ENCODE results near the gene GATM.
"Not testable (repeated sequence)": the region's sequence is repeated elsewhere in the genome, so short reads cannot be mapped to it uniquely, and the experiment has no call there.

Gene GATM

GRCh38 chr15:45354711-45355110 is 23.6 kb downstream of the GATM start:
- DNase-seq (ENCODE audit: low read depth in 2 of 2), result no peak

- no peak for DNase-seq (ENCODE audit: low read depth in 2 of 2)
Observed at GRCh38 chr15:45351227-45351626, 27.1 kb downstream of the GATM start.

DNA sequence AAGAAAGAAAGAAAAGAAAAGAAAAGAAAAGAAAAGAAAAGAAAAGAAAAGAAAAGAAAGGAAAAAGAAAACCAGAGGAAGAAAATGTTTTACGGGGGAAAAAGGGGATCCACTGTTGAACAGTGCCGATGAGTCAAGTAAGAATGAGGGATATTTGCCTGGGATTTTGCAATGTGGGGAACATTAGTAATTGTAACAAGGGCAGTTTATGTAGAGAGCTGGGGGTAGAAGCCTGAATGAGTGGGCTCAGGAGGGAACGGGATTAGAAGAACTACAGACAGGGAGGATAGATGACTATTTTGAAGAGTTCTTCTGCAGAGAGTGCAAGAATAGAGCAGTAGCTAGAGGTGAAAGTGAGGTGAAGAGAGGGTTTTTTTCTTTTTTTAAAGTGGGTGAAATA is 28.7 kb downstream of the GATM start:
- DNase-seq (ENCODE audit: low read depth in 2 of 2), result no peak

DNA sequence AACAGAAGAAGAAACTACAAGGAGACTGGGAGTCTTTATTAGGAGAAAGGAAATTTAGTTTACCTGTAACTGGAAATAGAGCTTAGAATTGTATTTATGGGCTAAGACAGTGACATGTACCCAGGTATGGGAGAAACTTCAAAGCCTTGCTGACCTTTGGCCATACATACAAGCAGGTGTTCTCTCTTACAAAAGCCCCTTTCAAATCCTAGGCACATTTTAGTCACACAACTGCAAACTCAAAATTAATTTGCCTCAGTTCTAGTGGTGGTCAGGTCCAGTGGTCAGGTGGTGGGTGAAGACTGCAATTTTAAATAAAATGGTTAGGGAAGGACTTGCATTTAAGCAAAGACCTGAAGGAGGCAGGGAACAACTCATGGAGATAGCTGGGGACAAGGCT is 30.4 kb downstream of the GATM start:
- no peak for DNase-seq (ENCODE audit: low read depth in 2 of 2)

GRCh38 chr15:45347033-45347432 is 31.3 kb downstream of the GATM start:
- no peak for DNase-seq (ENCODE audit: low read depth in 2 of 2)

DNA sequence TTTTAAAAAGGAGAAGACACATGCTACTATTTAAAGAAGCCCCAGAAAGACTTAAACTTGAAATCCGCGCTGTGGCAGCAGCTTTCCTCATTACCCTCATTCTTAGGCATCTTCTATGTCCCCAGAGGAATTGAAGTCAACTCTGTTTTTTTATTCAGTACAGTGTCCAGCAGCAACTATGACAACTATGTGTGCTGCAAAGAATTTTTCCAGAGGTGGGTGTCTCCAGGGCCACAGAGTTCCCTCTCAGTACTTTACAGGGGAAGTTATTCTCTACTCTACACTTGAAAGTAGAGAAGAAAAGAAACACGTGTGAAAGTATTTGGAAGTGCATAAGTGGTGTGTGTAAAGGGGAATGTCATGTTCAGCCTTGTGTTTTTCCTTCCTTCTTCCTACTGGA is 32.0 kb downstream of the GATM start:
- no peak for DNase-seq (ENCODE audit: low read depth in 2 of 2)

DNA sequence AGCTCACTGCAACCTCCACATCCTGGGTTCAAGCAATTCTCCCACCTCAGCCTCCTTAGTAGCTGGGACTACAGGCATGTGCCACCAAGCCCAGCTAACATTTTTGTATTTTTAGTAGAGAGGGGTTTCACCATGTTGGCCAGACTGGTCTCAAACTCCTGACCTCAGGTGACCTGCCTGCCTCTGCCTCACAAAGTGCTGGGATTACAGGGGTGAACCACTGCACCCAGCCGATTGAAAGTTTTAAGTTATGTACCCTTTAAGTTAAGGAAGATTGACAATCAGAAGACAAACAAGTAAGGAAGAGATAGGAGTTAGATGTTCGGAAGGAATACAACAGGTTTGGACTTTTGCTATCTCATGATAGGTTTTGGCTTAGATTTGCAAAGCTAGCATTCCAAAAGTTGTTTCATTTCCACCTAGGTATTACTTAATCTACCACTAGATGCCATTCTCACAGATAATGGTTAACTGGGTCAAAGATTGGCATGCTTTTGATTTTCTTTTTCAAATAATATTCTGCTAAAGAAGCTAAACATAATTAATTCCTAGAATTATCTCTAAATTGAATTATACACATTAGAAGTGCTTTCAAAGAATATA is 35.0 kb downstream of the GATM start:
- DNase-seq (ENCODE audit: low read depth in 2 of 2), result no peak

DNA sequence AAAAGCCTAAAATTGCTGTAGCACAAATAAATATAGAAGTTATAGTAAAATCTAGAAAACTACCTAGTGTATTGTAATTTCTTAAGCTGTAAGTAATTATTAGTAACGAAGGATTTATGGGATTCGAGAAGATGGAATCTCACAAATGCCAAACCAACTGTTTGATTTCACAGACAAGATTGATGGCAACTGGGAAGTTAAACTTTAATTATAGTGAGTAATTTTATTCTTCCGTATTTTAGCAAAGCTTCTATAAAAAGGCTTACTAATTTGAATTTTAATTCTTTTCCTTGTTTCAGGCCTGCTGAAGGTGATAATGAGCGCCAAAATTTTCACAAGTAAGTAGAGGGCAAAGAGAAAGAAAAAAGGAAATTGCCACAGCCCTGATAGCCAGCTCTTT is 36.6 kb downstream of the GATM start:
- DNase-seq (ENCODE audit: low read depth in 2 of 2), result no peak

GRCh38 chr15:45340429-45340828 is 37.9 kb downstream of the GATM start:
- DNase-seq (ENCODE audit: low read depth in 2 of 2), result no peak

DNA sequence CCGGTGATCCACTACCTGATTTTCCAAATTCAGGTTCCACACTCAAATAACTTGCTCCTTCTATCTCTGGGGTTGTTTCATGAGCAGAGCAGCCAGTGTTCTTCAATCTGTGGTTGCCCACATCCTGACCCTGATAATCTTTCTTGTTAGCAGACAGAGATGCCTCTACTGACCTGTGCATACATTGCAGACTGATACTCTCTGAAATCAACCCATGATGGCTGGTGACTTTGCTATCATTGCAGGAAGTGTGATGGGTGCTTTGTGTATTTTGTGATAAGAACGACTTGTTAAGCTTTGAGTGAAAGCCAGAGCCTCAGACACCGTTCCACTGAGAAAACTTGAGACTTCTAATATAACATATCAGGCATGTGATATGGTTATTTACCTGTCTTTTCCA is 39.9 kb downstream of the GATM start:
- no peak for DNase-seq (ENCODE audit: low read depth in 2 of 2)

DNA sequence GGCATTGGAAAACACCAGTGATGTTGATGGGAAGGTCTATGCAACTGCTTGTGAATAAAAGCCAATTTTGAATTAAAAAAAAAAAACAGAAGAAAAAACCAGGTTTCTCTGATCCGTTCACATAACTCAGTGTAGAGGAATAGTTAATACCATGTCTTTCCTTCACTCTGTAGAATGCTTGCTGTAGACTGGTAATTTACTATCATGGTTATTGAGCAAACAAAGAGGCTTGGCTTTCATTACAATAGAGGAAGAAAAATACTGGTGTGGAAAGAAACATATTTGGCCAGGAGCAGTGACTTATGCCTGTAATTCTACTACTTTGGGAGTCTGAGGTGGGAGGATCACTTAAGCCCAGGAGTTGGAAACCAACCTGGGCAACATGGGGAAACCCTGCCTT is 41.1 kb downstream of the GATM start:
- DNase-seq (ENCODE audit: low read depth in 2 of 2), result no peak

GRCh38 chr15:45333550-45333949 is 44.8 kb downstream of the GATM start:
- no peak for DNase-seq (ENCODE audit: low read depth in 2 of 2)

DNA sequence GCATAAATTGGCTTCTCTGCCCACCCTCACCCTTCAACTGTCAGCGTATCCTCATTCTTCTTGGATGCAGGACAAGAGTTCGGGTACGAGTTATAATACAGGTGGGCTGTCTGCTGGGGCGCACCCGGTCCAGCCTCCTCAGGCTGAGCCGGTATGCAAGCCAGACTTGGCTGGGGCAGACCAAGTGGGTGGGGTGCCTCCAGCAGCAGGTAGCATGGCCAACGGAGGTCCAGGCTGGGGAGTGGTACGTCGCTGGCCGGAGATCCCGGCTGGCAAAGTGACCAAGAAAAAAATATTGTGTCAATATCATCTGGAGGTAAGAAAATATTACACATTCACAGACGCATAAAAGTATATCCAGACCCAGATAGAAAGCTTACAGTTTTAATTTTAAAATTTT is 45.6 kb downstream of the GATM start:
- no peak for DNase-seq (ENCODE audit: low read depth in 2 of 2)

DNA sequence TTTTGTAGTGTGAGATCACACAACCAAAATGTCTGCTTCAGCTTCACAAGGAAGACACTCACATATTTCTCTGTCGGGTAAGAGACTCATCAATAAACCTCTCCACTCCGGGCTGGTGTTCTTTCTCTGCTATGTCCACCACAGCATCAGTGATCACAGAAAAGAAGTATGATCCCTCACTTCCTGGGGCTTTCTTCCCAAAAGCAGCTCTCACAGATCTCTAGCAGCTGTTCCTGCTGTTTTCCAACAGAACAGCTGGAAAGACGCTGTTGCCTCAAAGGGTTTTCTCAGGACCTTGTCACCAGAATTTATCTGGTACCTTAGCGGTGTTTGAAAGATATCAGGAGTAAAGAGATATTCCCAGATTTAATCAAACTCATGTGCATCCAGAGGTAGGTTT is 46.4 kb downstream of the GATM start:
- DNase-seq (ENCODE audit: low read depth in 2 of 2), result no peak

DNA sequence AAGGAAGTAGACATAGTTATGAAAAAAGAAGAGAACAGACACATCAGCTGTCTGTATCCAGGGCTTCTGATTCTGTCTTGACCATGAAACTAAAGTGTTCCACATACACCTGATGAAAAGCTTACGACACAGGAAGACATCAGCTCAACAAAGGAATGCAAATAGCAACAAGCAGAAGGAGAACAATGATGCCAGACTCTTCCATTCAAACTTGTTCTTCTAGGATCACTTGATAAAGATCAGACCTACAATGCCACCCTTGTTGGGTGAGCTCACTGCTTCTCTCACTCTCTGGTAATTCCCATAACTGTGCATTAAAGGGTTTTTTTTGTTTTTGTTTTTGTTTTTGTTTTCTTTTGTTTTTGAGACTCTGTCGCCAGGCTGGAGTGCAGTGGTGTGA is 49.7 kb downstream of the GATM start:
- no peak for DNase-seq (ENCODE audit: low read depth in 2 of 2)

DNA sequence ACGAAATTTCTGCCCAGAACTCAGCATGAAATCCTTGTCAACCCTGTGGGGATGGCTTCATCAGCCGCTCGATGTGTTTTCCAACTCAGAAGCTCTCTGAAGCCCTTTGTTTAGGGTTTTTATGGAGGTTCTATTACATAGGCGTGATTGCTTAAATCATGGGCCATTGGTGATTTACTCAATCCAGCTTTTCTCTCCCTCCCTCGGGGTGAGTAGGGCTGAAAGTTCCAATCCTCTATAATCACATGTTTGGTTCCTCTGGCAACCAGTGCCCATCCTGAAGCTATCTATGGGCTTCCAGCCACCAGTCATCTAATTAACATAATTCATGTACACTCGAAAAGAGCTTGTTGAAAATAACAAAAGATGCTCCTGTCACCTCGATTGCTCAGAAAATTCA is 51.6 kb downstream of the GATM start:
- DNase-seq (ENCODE audit: low read depth in 2 of 2), result no peak

- DNase-seq (ENCODE audit: low read depth in 2 of 2), result no peak
Observed at GRCh38 chr15:45326280-45326679, 52.1 kb downstream of the GATM start.

- DNase-seq (ENCODE audit: low read depth in 2 of 2), result no peak
Observed at GRCh38 chr15:45320581-45321205, 57.7 kb downstream of the GATM start.

GRCh38 chr15:45319472-45320214 is 58.7 kb downstream of the GATM start:
- no peak for DNase-seq (ENCODE audit: low read depth in 2 of 2)

DNA sequence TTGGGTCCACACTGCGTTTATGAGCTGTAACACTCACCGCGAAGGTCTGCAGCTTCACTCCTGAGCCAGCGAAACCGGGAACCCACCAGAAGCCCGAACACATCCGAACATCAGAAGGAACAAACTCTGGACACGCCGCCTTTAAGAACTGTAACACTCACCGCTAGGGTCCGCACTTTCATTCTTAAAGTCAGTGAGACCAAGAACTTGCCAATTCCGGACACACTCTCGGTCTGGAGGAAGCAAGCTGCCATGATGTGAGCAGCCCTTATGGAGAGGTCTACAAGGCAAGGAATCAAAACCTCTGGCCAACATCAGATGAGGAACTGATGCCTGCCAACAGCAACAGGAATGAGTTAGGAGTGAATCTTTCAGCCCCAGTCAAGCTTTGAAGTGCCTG is 63.4 kb downstream of the GATM start:
- DNase-seq (ENCODE audit: low read depth in 2 of 2), result no peak

DNA sequence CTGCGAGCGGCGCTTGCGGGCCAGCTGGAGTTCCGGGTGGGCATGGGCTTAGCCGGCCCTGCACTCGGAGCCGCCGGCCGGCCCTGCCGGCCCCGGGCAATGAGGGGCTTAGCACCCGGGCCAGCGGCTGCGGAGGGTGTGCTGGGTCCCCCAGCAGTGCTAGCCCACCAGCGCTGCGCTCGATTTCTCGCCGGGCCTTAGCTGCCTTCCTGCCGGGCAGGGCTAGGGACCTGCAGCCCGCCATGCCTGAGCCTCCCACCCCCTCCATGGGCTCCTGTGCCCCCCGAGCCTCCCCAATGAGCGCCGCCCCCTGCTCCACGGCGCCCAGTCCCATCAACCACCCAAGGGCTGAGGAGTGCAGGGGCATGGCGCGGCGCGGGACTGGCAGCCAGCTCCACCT is 64.2 kb downstream of the GATM start:
- DNase-seq (ENCODE audit: low read depth in 2 of 2), result not testable (repeated sequence)

All from stimulated activated CD8-positive, alpha-beta memory T cell treated with anti-CD3 and anti-CD28 coated beads, Interleukin-2, amount 100 ng/mL, for 48 hours (primary cell).